GM12875 (cell line): Measurements from ENCODE around the gene CFAP69.

Experiments
- H3K4me3 ChIP-seq: one replicate; pipeline ENCODE4 v1.5.1; 2011; ENCODE audit warnings: low read depth, low read length, control low read depth
- TF ChIP-seq, protein P1 (sequence below): IDR thresholded peaks from 2 replicates; pipeline ENCODE4 v1.5.1; 2011; ENCODE audit warnings: low read depth, mild to moderate bottlenecking, control low read depth, inconsistent platforms, low read length, moderate library complexity, borderline replicate concordance; ENCODE audit not compliant: insufficient read depth

The CFAP69 gene

DNA sequence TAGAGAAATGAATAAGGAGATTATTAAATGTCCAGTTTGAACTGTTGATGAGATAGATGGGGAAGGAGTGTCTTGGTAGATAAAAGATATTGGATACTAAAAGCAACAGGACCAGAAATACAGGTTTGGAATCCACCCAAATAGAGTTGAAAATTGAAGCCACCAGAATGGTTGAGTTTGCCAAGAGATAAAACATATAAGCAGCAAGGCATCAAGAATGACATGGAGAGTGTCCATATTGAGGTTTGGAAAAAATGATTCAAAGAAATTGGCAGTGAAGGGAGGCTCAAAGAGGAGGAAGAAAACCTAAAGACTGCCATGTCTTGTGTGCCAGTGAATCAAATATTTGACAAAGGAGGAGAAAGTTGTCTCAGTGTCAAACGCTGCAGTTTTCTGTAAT is 24.2 kb downstream of the CFAP69 start:
- TF ChIP-seq, protein P1, sequence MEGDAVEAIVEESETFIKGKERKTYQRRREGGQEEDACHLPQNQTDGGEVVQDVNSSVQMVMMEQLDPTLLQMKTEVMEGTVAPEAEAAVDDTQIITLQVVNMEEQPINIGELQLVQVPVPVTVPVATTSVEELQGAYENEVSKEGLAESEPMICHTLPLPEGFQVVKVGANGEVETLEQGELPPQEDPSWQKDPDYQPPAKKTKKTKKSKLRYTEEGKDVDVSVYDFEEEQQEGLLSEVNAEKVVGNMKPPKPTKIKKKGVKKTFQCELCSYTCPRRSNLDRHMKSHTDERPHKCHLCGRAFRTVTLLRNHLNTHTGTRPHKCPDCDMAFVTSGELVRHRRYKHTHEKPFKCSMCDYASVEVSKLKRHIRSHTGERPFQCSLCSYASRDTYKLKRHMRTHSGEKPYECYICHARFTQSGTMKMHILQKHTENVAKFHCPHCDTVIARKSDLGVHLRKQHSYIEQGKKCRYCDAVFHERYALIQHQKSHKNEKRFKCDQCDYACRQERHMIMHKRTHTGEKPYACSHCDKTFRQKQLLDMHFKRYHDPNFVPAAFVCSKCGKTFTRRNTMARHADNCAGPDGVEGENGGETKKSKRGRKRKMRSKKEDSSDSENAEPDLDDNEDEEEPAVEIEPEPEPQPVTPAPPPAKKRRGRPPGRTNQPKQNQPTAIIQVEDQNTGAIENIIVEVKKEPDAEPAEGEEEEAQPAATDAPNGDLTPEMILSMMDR = no peak

DNA sequence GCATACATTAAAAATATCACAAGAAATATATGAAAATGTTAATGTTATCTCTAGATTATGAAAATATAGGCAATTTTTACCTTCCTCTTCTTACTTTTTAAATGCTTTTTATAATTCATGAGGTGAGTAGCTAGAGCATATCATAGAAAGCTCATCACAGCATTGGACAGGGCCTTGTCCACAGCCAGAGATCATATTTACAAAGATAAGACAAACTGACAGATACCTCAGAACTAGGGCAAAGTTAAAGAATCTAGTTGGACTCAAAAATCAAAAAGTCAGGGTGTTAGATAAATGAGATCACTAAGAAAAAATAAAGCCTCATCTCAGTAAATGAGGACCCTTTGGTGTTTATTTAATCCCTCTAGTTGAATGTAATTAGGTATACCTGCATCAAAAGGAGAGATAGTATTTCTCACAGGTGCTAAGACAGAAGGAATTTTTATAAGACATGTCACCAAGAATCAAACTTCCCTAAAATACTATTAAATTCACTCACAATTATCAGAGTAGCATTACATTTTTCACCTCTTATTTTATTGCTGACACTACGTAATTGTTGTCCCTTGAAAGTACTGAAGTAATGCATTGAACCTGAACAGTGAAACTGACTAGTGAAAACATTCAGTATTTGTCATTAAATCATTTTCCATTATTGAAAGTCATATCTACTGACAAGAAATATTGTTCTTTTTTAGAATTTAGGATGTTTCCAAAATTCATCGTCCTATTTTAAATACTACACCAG is 25.6 kb downstream of the CFAP69 start:
- no peak overlapping the region for H3K4me3 ChIP-seq
- TF ChIP-seq, protein P1 = no peak

More for the DNA sequence above, 24.2 kb downstream of the CFAP69 start:
- H3K4me3 ChIP-seq = no peak overlapping the region

DNA sequence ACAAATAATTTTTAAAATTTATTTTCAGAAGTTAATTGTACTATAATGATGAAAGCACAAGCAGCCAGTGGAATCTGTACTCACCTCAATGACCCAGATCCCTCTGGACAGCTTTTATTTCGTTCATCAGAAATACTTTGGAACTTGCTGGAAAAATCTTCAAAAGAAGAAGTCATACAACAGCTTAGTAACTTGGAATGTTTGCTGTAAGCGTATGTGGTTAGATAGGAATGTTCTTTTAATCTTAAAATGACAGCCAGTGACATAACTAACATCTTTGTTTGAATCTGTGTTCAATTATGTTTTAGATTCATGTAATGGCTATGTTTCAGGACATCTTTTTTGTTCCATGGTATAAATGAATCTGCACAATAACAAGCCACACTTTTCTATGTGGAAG is 26.8 kb downstream of the CFAP69 start:
- TF ChIP-seq, protein P1 = no peak
- no peak overlapping the region for H3K4me3 ChIP-seq

DNA sequence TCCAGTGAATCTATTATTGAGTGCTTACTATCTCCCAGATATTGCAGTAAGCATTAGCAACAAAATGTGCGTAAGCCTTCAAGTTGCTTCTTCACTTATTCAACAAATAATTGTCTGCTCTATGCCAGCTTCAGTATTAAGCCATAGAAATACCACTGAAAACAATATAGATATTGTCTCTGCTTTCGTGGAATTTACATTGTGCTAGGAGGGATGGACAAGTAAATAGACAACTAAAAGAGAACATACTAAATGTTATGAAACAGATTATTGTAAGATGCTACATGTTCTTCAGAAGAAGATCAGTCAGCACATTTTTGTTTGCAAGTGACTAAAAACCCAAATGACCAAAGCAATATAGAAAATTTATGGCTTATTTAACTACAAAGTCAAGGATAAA is 27.3 kb downstream of the CFAP69 start:
- TF ChIP-seq, protein P1 = no peak
- H3K4me3 ChIP-seq = no peak overlapping the region

DNA sequence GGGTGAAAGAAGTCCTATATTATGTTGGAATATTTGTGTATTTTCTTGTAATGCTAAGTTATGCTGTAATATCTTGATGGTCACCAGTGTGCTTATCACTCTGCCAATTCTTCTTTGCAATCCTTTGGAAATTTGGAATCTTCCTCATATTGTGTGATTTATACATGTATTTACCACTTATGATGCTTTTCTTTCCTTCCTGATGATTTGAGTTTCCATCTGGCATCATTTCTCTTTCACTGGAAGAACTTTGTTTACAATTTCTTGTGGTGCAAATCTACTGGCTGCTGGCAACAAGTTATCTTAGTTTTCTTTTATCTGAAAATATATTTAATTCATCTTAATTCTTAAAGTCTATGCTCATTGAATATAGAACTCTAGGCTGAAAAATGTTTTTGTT is 29.2 kb downstream of the CFAP69 start:
- TF ChIP-seq, protein P1 = no peak
- no peak overlapping the region for H3K4me3 ChIP-seq

DNA sequence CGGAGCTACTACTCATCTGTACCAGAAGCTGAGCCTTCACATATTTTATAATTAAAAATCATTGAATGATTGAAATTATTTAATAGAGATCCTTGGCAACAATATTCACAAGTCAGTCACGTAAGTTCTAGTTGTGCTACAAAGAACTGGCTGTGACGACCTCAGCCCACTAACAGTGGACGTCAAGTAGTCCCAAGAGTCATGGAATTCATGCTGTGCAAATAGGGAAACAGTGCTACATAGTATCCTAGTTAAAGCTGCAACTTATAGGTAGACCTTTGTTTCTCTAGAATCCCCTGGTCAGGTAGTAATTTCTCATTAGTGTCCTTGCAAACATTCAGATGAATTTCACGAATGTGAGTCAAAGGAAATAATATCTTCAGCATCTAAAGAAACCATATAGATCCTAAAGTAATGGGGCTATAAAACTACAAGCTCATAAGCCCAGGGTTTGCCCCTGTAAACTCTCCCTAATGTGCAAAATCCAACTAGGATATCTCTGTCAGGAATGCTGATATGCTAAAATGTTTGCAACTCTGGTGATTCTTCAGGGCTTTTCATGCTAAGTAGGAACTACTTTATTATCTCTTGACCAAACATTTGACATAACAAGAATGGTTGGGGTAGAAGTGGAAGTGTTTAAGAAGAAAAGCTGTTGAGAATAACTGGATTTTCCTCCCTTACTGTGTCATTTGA is 31.2 kb downstream of the CFAP69 start:
- TF ChIP-seq, protein P1 = no peak
- no peak overlapping the region for H3K4me3 ChIP-seq

DNA sequence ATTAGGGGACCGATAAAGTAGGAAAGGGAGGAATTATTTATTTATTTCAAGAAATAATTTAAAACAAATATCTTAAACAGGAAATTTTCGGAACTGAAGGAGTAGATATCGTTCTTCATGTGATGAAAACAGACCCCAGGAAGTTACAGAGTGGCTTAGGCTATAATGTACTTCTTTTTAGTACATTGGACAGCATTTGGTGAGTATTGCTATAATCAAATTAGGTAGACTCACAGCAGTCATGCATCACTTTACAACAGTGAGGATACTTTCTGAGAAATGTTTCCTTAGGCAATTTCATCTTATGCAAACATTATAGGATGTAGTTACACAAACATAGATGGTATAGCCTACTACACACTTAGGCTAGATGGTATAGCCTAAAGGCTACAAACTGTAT is 43.2 kb downstream of the CFAP69 start:
- TF ChIP-seq, protein P1 = no peak
- no peak overlapping the region for H3K4me3 ChIP-seq
